Heart left ventricle (tissue), 16 donors: ENCODE measurements around the gene ADAMTSL1. TPM values are rescaled to one million over a fixed set of nuclear protein-coding genes. Genes with fewer than 3 reads are reported as not detected.

Experiments
- ATAC-seq, 4 donors: fragments of 200-7000 bp; cut with Tn5 transposase; one replicate each; pipeline ENCODE4 v1.9.1; 2020 to 2022; ENCODE audit warnings: moderate library complexity in 4 of 4, mild to moderate bottlenecking in 3 of 4, moderate number of reproducible peaks in 1 of 4
- DNase-seq, 5 donors: peaks; one replicate each; pipeline ENCODE4 v3.0.0-alpha.2; 2020
- H3K27ac ChIP-seq, 12 donors: fragments of 200-600 bp; sonication (generic) in 4 of 12; one replicate each; pipeline versions ENCODE4 v1.5.0 to v1.8.0; 2016 to 2022; ENCODE audit warnings: mild to moderate bottlenecking in 2 of 12
- H3K27me3 ChIP-seq, 9 donors: fragments of 200-600 bp; sonication (generic) in 2 of 9; one replicate each; pipeline versions ENCODE4 v1.5.1 to v1.8.0; 2016 to 2022; ENCODE audit warnings: mild to moderate bottlenecking in 3 of 9
- H3K36me3 ChIP-seq, 9 donors: fragments of 200-600 bp; sonication (generic) in 2 of 9; one replicate each; pipeline versions ENCODE4 v1.5.0 to v1.8.0; 2018 to 2022; ENCODE audit warnings: mild to moderate bottlenecking in 2 of 9
- H3K4me1 ChIP-seq, 12 donors: fragments of 200-600 bp; sonication (generic) in 4 of 12; one replicate each; pipeline versions ENCODE4 v1.5.0 to v1.8.0; 2016 to 2022; ENCODE audit warnings: mild to moderate bottlenecking in 3 of 12
- H3K4me3 ChIP-seq, 12 donors: fragments of 200-600 bp; sonication (generic) in 4 of 12; one replicate each; pipeline versions ENCODE4 v1.5.0 to v1.8.0; 2017 to 2022; ENCODE audit warnings: mild to moderate bottlenecking in 9 of 12, moderate library complexity in 4 of 12
- H3K9me3 ChIP-seq, 12 donors: fragments of 200-600 bp; sonication (generic) in 4 of 12; one replicate each; pipeline versions ENCODE4 v1.5.0 to v1.8.0; 2016 to 2022; ENCODE audit warnings: mild to moderate bottlenecking in 1 of 12
- POLR2A ChIP-seq, 2 donors: fragments of 450-650 bp; IDR thresholded peaks; one replicate each; pipeline ENCODE4 v1.6.1; 2017; ENCODE audit warnings: antibody characterized with exemption in 2 of 2, mild to moderate bottlenecking in 2 of 2, moderate library complexity in 2 of 2
- WGBS, 4 donors: extraction: QIAGEN DNeasy Blood & Tissue Kit in 2 of 4; methylation state at CpG; one replicate each; pipeline versions ENCODE4 v1.1.5 to v1.1.7; 2013 to 2018; 5-methylcytosine and 5-hydroxymethylcytosine counted together
- intact Hi-C, 10 donors: fragments of 100-400 bp; cut with DNase I; formaldehyde crosslinking; loops; one replicate each; pipeline versions ENCODE4 v1.11.1 to v1.14.2; 2022
- polyA plus RNA-seq, 2 donors: library from polyadenylated mRNA; stranded (reverse); fragments of 200-250 nt; gene quantifications; one replicate each; pipeline ENCODE4 v1.2.3, GENCODE V29; 2013
- total RNA-seq, 9 donors: library from RNA; depleted of rRNA in 2 of 9; stranded (reverse); fragments of >200 nt in 2 of 9; fragmentation: NEBNext Ultra II Directional in 3 of 9; extraction: Animal tissue kit (Norgen Biotek cat#: 25700) in 3 of 9; gene quantifications; one replicate each; pipeline versions ENCODE4 v1.1.0 to v1.2.4, GENCODE V29; 2016 to 2023
- TF ChIP-seq, protein P1 (sequence below), 12 donors: fragments of 200-600 bp; sonication (generic) in 4 of 12; IDR thresholded peaks; one replicate each; pipeline versions ENCODE4 v1.5.0 to v1.8.0; 2018 to 2022; ENCODE audit warnings: antibody characterized with exemption in 12 of 12, mild to moderate bottlenecking in 5 of 12
- donor health status: ischemic (EF 13 %, LVEDD 7.1; RV severe dilation, severe dysfunction).
- donor health status: healthy with polysubstance abuse.
- donor health status: DM: no; HTN: yes; CAD: no.
- donor health status: DM: no; HTN: no; CAD: no.
- donor health status: ischemic (EF 25% LVEDD 6.9; RV normal size, moderate dysfunction).
- donor health status: ischemic (EF 25% LVEDD 5.7; RV mildly dilated, moderate dysfunction).
- donor health status: healthy.
- donor health status: DM: yes; HTN: yes; CAD: no.
- donor health status: ischemic (EF 35%, LVEDD 5.7; RV mildly dilated, moderate dysfunction).
- donor health status: nonischemic (EF 11% LVEDD 7.7; RV severe dilation, severe dysfunction).
- donor health status: DM: yes; HTN: yes; CAD: no.
- donor health status: PGD.
- donor health status: ischemic (EF 29% LVEDD 5.4; RV normal size, mild dysfunction).
- donor health status: nonischemic (EF 23%, LVEDD 6.1; RV moderate dilation, normal function).

Gene ADAMTSL1
- total and polyA plus RNA-seq, 11 donors = 0.46 to 4.7 (median 1.1) TPM

GRCh38 chr9:18636781-18637180 is 162.8 kb downstream of the ADAMTSL1 start:
- H3K9me3 ChIP-seq = no peaks in the 10 kb centered on the region
- peaks cover 0 to 10% (median 7%) of the 10 kb centered on the region in 12 donors for H3K4me1 ChIP-seq
- no peak for TF ChIP-seq POLR2A (IDR thresholded peaks at IDR 0.05)
- TF ChIP-seq, protein P1, sequence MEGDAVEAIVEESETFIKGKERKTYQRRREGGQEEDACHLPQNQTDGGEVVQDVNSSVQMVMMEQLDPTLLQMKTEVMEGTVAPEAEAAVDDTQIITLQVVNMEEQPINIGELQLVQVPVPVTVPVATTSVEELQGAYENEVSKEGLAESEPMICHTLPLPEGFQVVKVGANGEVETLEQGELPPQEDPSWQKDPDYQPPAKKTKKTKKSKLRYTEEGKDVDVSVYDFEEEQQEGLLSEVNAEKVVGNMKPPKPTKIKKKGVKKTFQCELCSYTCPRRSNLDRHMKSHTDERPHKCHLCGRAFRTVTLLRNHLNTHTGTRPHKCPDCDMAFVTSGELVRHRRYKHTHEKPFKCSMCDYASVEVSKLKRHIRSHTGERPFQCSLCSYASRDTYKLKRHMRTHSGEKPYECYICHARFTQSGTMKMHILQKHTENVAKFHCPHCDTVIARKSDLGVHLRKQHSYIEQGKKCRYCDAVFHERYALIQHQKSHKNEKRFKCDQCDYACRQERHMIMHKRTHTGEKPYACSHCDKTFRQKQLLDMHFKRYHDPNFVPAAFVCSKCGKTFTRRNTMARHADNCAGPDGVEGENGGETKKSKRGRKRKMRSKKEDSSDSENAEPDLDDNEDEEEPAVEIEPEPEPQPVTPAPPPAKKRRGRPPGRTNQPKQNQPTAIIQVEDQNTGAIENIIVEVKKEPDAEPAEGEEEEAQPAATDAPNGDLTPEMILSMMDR (IDR thresholded peaks at IDR 0.05) = no peak
- H3K27ac ChIP-seq = no peak overlapping the region
- H3K4me3 ChIP-seq = no peak overlapping the region
- H3K36me3 ChIP-seq = no peaks in the 10 kb centered on the region
- ATAC-seq (no peak), DNase-seq (no peak)
- intact Hi-C loops = loop anchor here in 2 of 10 donors (10.0 kb wide), 2 partner anchors 48 to 148 kb away; no protein-coding TSS in a partner anchor
- no peaks in the 10 kb centered on the region for H3K27me3 ChIP-seq
- WGBS, 4 donors = 34 to 63% (median 47%) methylated on average over 2 of the region's 2 CpGs

DNA sequence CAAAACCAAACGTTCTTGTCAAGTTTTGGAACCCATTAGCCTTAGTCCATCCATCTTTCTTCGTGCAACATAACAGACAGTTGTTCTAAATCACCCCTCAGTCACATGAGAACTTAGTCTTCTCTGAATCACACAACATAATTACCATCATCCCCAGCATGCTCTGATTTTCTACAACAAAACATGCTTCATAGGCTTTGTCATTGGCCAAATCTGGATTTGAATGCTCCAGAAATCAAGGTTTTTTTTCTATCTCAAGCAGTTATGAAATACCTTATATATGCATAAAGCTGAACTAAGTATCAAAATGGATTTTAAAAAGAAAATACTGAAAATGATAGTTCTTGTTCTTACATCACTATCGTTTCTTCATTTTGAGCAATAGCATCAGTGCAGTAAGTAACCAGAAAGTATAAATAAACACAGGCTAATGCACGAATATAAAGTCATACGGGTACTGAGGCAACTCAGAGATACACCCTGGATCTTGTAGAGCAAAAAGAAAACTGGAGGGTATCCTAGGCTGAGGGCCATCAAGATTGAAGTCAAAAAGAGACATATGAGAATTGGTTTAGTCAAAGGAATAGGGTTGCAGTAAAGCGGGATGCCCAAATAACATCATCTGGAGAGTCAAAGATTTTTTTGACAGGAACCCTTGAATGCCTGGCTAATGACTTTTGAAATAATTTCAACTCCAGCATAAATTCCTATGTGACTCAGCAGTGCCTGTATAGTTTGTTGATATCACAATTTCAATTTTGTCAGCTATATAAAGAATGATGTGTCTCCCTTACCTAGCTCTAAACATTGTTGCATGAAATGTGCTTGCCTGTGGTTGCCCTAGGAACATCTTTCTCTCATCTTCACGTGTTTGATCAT is 164.7 kb downstream of the ADAMTSL1 start:
- no peak for ATAC-seq
- intact Hi-C loops = loop anchor here in 2 of 10 donors (10.0 kb wide), 2 partner anchors 46 to 146 kb away; no protein-coding TSS in a partner anchor
- WGBS, 4 donors = 90% methylated on average over 7 of the region's 7 CpGs
- no peak for DNase-seq
- Histone ChIP-seq H3K27me3 (no peaks in the 10 kb centered on the region), H3K27ac (no peak overlapping the region), H3K36me3 (no peaks in the 10 kb centered on the region), H3K4me3 (no peak overlapping the region), H3K9me3 (peaks cover 0 to 12% (median 0%) of the 10 kb centered on the region in 12 donors), H3K4me1 (peaks cover 0 to 2% (median 0%) of the 10 kb centered on the region in 12 donors)
- no peak for TF ChIP-seq POLR2A (IDR thresholded peaks at IDR 0.05)
- TF ChIP-seq, protein P1 (IDR thresholded peaks at IDR 0.05) = no peak

DNA sequence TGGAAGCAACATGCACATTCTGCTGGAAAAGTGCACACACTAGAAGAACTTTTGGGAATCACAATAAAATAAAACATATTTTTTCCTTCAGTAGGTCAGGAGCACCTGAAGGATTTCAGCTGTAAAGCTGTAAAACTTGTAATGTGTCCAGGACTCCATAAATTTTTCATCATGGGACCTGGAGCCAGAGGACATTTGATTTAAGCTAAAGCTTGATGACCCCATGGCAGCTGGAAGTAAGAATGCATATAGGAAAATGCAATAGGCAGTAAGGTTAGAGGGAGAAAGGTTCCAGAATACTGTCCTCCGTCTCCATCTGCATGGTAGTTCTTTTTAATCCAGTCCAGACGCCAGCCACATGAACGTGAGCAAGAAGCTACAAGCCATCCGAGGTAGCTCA is 166.0 kb downstream of the ADAMTSL1 start:
- ATAC-seq = no peak
- no peak for DNase-seq
- intact Hi-C loops = loop anchor here in 2 of 10 donors (10.0 kb wide), 2 partner anchors 45 to 145 kb away; no protein-coding TSS in a partner anchor
- Histone ChIP-seq H3K4me1 (no peaks in the 10 kb centered on the region), H3K27ac (no peak overlapping the region), H3K36me3 (no peaks in the 10 kb centered on the region), H3K9me3 (peaks cover 0 to 19% (median 0%) of the 10 kb centered on the region in 12 donors), H3K27me3 (no peaks in the 10 kb centered on the region), H3K4me3 (no peak overlapping the region)
- WGBS, 4 donors = 90 to 95% (median 94%) methylated on average over 4 of the region's 4 CpGs
- TF ChIP-seq, protein P1 (IDR thresholded peaks at IDR 0.05) = no peak
- TF ChIP-seq POLR2A (IDR thresholded peaks at IDR 0.05) = no peak
